OCI-LY7 (cell line): ENCODE results near the gene TMEM272.

Experiments
- CTCF ChIP-seq: fragments of 200-600 bp; sonication (generic); conservative IDR thresholded peaks from 2 replicates; pipeline ENCODE4 v1.5.1; 2014; ENCODE audit warnings: mild to moderate bottlenecking, antibody characterized with exemption, low read length, moderate library complexity, mixed read lengths
- EZH2phosphoT487 ChIP-seq: fragments of 200-600 bp; sonication (generic); IDR thresholded peaks from 2 replicates; pipeline ENCODE4 v1.6.1; 2018; ENCODE audit warnings: low read depth, borderline replicate concordance, mild to moderate bottlenecking, mixed run types, antibody characterized with exemption, low read length, moderate library complexity, mixed read lengths

GRCh38 chr13:51815848-51816247 lies 29.1 kb downstream of the TMEM272 start:
- no peak for TF ChIP-seq CTCF
- TF ChIP-seq EZH2phosphoT487: no peak
